K562 (cell line): ENCODE results near the gene GBP7. TPM values are rescaled to one million over a fixed set of nuclear protein-coding genes. Genes with fewer than 3 reads are reported as not detected.

Source experiments
- ATAC-seq: fragments of 200-7000 bp; cut with Tn5 transposase; 3 replicates; pipeline ENCODE4 v1.9.1; 2020; ENCODE audit warnings: moderate library complexity
- BruUV-seq: library from RNA; stranded (reverse); fragments of 400-500 nt; replicated peaks from 2 replicates; lab custom pipeline; 2021; lab: Mats Ljungman, UMichigan
- CTCF ChIA-PET: fragments of 300-600 bp; formaldehyde crosslinking; extraction: SDS; loops from one replicate; lab custom pipeline; 2021; ENCODE audit warnings: low intra/inter-chr PET ratio; lab: Yijun Ruan, JAX
- POLR2A ChIA-PET: fragments of 300-600, 350-650 bp; sonication (Branson Sonifier 250); formaldehyde crosslinking; extraction: SDS; loops from one replicate; lab custom pipeline; 2021; ENCODE audit warnings: antibody characterized with exemption, inconsistent platforms; lab: Yijun Ruan, JAX
- DNase-seq, 4 experiments: peaks; one replicate each; pipeline versions ENCODE4 v3.0.0 to v3.0.0-alpha.2; 2011 to 2018; ENCODE audit warnings: low spot score in 3 of 4, mixed read lengths in 3 of 4; ENCODE audit errors: extremely low read depth in 1 of 4
- FAIRE-seq: peaks from 2 replicates; lab custom pipeline; 2011; peaks lifted over from hg19 to GRCh38; lab: Jason Lieb, UNC
- H2AFZ ChIP-seq: 2 replicates; pipeline ENCODE4 v1.6.0; 2011; ENCODE audit warnings: low read depth, low read length, control low read depth, inconsistent platforms
- H3K27ac ChIP-seq: fragments of 200-600 bp; 3 replicates; pipeline ENCODE4 v1.8.0; 2011; ENCODE audit warnings: low read depth, mild to moderate bottlenecking, control low read depth, inconsistent platforms, low read length, moderate library complexity, mixed read lengths; ENCODE audit errors: extremely low read depth
- H3K27me3 ChIP-seq, 2 experiments: fragments of 300-600 bp in 1 of 2; 2 replicates in 1 of 2; 3 replicates in 1 of 2; pipeline versions ENCODE4 v1.6.0 to v1.8.0; 2011; ENCODE audit warnings: inconsistent platforms in 2 of 2, low read length in 2 of 2, mild to moderate bottlenecking in 1 of 2, mixed read lengths in 1 of 2, moderate library complexity in 1 of 2; ENCODE audit not compliant: control insufficient read depth in 2 of 2, insufficient read depth in 2 of 2
- H3K36me3 ChIP-seq: fragments of 300-600 bp; 3 replicates; pipeline ENCODE4 v1.8.0; 2011; ENCODE audit warnings: mild to moderate bottlenecking, low read length, inconsistent platforms; ENCODE audit not compliant: control insufficient read depth, insufficient read depth
- H3K4me1 ChIP-seq, 2 experiments: fragments of 200-600 bp in 1 of 2; replicated peaks in 1 of 2; 2 replicates in 1 of 2; 3 replicates in 1 of 2; pipeline versions ENCODE4 v1.5.1 to v1.8.0; 2011; ENCODE audit warnings: inconsistent platforms in 2 of 2, low read length in 2 of 2, mild to moderate bottlenecking in 1 of 2, mixed read lengths in 1 of 2, moderate library complexity in 1 of 2; ENCODE audit not compliant: control insufficient read depth in 2 of 2, insufficient read depth in 2 of 2
- H3K4me2 ChIP-seq: 2 replicates; pipeline ENCODE4 v1.6.1; 2011; ENCODE audit warnings: low read length, control low read depth, inconsistent platforms, mixed read lengths; ENCODE audit not compliant: insufficient read depth
- H3K4me3 ChIP-seq: fragments of 200-600 bp; sonication (generic), shearing (Covaris generic); 2 replicates; pipeline ENCODE4 v1.5.1; 2016; ENCODE audit warnings: control low read depth, inconsistent platforms
- H3K79me2 ChIP-seq: fragments of 200-600 bp; 3 replicates; pipeline ENCODE4 v1.8.0; 2011; ENCODE audit warnings: low read length, inconsistent platforms; ENCODE audit not compliant: control insufficient read depth, insufficient read depth
- H3K9ac ChIP-seq, 2 experiments: 2 replicates each; pipeline versions ENCODE4 v1.6.0 to v1.6.1; 2011; ENCODE audit warnings: low read depth in 2 of 2, low read length in 2 of 2, control low read depth in 1 of 2, inconsistent platforms in 1 of 2, mild to moderate bottlenecking in 1 of 2, mixed read lengths in 1 of 2; ENCODE audit not compliant: insufficient read depth in 1 of 2
- H3K9me1 ChIP-seq: one replicate; pipeline ENCODE4 v1.6.0; 2011; ENCODE audit warnings: inconsistent platforms, mild to moderate bottlenecking, low read length, moderate library complexity; ENCODE audit not compliant: control insufficient read depth, insufficient read depth
- H3K9me3 ChIP-seq: replicated peaks from 2 replicates; pipeline ENCODE4 v1.5.1; 2011; ENCODE audit warnings: low read depth, low read length, inconsistent platforms; ENCODE audit not compliant: control insufficient read depth, insufficient read depth
- H4K20me1 ChIP-seq: replicated peaks from 2 replicates; pipeline ENCODE4 v1.6.1; 2011; ENCODE audit warnings: low read length, inconsistent platforms, mixed read lengths; ENCODE audit not compliant: control insufficient read depth, insufficient read depth
- CEBPG ChIP-seq, 3 experiments: fragments of 200-800 bp in 1 of 3; sonication (Bioruptor generic) in 1 of 3; sonication (generic) in 1 of 3; formaldehyde crosslinking in 1 of 3; IDR thresholded peaks in 2 of 3; conservative IDR thresholded peaks in 1 of 3; 2 replicates each; pipeline versions ENCODE4 v1.6.1 to v1.8.0; 2016 to 2022; ENCODE audit warnings: missing compliant biosample characterization in 2 of 3, missing genetic modification characterization in 2 of 3, mild to moderate bottlenecking in 1 of 3, missing genetic modification reagents in 1 of 3
- MYC ChIP-seq, 2 experiments: fragments of 250-450 bp in 1 of 2; sonication (Bioruptor Pico) in 1 of 2; IDR thresholded peaks; 2 replicates each; pipeline versions ENCODE4 v1.5.1 to v1.6.1; 2012 to 2021; ENCODE audit warnings: low read depth in 2 of 2, borderline replicate concordance in 1 of 2, improper control_type of control experiment in 1 of 2, low read length in 1 of 2, mild to moderate bottlenecking in 1 of 2, moderate library complexity in 1 of 2
- ZNF143 ChIP-seq: sonication (generic); formaldehyde crosslinking; IDR thresholded peaks from 2 replicates; pipeline ENCODE4 v1.9.0; 2022; ENCODE audit warnings: mild to moderate bottlenecking, missing genetic modification reagents
- WGBS: fragments of 100-300 bp; shearing (Covaris generic); methylation state at CpG from one replicate; pipeline ENCODE4 v1.1.6; 2016; ENCODE audit warnings: low coverage, mixed read lengths; ENCODE audit not compliant: insufficient coverage; ENCODE audit errors: missing lambda C conversion rate; 5-methylcytosine and 5-hydroxymethylcytosine counted together
- in situ Hi-C: fragments of 300-500 bp; cut with MboI; formaldehyde crosslinking; loops from 4 replicates; pipeline ENCODE4 v1.15.0; 2018; ENCODE audit warnings: inconsistent platforms, mixed read lengths
- intact Hi-C: fragments of 100-400 bp; cut with micrococcal nuclease; formaldehyde crosslinking; loops from 2 replicates; pipeline ENCODE4 v1.14.2; 2022
- polyA plus RNA-seq, 8 experiments: library from polyadenylated mRNA; depleted of rRNA in 4 of 8; stranded (reverse) in 5 of 8; unstranded in 3 of 8; fragments of >200 nt; fragmentation: Nextera tagmentation in 2 of 8; fragmentation: Illumina TruSeq in 1 of 8; extraction: Ambion mirVana in 2 of 8; extraction: Trizol in 1 of 8; gene quantifications; 2 replicates each; pipeline versions ENCODE4 v1.2.1 to v1.2.3, GENCODE V29; 2011 to 2014; ENCODE audit warnings: inconsistent platforms in 1 of 8, missing spikeins in 1 of 8
- total RNA-seq, 7 experiments: library from RNA; depleted of rRNA in 6 of 7; stranded (reverse); fragments of >200 nt in 6 of 7; fragmentation: Illumina TruSeq in 2 of 7; extraction: Trizol in 2 of 7; gene quantifications; 2 replicates each; pipeline versions ENCODE4 v1.2.1 to v1.2.3, GENCODE V29; 2011 to 2021; ENCODE audit warnings: low replicate concordance in 1 of 7
- TF ChIP-seq, protein P1 (sequence below): fragments of 450-650 bp; IDR thresholded peaks from 2 replicates; pipeline ENCODE4 v1.6.1; 2016; ENCODE audit warnings: low read depth

Gene GBP7
- total and polyA plus RNA-seq, 9 of the 15 experiments (the other 6 are each of a cell fraction or from before 2014, with no cell fraction given) = 0.03 TPM; not detected in 8

DNA sequence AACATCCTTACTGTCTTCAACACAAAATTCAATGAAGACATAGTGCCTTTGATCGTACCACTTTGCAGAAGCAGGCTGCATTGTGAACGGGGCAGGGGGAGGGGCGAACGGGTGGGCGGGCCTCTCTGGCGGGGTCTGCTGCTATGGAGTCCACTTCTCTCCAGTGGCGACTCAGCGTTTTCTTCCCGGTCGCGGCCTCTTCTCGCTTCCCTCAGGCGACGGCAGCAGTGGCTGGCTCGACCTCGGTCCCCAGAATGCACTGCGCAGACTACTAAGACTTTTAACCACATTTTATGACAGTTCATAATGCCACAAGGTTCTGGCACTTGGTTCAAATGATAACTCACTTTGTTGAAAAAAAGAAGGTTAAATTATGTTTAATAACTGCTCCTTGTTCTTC is 71.1 kb downstream of the GBP7 start (continued):
- TF ChIP-seq, protein P1, sequence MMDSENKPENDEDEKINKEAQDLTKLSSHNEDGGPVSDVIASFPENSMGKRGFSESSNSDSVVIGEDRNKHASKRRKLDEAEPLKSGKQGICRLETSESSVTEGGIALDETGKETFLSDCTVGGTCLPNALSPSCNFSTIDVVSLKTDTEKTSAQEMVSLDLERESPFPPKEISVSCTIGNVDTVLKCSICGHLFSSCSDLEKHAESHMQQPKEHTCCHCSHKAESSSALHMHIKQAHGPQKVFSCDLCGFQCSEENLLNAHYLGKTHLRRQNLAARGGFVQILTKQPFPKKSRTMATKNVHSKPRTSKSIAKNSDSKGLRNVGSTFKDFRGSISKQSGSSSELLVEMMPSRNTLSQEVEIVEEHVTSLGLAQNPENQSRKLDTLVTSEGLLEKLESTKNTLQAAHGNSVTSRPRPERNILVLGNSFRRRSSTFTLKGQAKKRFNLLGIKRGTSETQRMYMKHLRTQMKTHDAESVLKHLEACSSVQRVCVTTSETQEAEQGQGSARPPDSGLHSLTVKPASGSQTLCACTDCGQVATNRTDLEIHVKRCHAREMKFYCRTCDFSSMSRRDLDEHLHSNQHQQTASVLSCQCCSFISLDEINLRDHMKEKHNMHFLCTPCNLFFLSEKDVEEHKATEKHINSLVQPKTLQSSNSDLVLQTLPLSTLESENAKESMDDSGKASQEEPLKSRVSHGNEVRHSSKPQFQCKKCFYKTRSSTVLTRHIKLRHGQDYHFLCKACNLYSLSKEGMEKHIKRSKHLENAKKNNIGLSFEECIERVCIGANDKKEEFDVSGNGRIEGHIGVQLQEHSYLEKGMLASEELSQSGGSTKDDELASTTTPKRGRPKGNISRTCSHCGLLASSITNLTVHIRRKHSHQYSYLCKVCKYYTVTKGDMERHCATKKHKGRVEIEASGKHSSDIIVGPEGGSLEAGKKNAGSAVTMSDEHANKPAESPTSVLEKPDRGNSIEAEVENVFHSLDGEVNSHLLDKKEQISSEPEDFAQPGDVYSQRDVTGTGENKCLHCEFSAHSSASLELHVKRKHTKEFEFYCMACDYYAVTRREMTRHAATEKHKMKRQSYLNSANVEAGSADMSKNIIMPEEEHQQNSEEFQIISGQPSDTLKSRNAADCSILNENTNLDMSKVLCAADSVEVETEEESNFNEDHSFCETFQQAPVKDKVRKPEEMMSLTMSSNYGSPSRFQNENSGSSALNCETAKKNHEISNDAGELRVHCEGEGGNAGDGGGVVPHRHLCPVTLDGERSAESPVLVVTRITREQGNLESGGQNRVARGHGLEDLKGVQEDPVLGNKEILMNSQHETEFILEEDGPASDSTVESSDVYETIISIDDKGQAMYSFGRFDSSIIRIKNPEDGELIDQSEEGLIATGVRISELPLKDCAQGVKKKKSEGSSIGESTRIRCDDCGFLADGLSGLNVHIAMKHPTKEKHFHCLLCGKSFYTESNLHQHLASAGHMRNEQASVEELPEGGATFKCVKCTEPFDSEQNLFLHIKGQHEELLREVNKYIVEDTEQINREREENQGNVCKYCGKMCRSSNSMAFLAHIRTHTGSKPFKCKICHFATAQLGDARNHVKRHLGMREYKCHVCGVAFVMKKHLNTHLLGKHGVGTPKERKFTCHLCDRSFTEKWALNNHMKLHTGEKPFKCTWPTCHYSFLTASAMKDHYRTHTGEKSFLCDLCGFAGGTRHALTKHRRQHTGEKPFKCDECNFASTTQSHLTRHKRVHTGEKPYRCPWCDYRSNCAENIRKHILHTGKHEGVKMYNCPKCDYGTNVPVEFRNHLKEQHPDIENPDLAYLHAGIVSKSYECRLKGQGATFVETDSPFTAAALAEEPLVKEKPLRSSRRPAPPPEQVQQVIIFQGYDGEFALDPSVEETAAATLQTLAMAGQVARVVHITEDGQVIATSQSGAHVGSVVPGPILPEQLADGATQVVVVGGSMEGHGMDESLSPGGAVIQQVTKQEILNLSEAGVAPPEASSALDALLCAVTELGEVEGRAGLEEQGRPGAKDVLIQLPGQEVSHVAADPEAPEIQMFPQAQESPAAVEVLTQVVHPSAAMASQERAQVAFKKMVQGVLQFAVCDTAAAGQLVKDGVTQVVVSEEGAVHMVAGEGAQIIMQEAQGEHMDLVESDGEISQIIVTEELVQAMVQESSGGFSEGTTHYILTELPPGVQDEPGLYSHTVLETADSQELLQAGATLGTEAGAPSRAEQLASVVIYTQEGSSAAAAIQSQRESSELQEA = no peak

DNA sequence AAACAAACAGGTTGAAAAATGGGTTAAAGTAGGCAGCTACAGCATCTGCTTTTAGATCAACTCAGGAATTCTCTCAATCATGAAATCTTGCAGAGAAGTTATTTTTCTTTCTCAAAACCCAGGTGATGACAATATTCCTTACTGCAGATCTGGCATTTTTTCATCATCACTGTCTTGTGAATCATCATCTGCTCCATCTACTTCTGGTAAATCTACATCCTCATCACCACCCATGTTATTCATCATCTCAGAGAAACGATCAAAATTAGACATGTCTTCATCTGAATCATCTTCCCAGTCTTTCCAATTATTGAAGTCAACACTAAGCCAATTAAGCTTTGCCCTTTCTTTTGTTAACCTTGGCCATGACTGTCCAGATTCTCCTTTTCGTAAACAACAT is 71.7 kb downstream of the GBP7 start:
- intact Hi-C loops = no loop called here
- no peaks in the 10 kb centered on the region for H3K4me1 ChIP-seq

More for the DNA sequence above, 71.7 kb downstream of the GBP7 start:
- no peak for FAIRE-seq
- in situ Hi-C loops = loop anchor here (25.0 kb wide), 1 partner anchor 883 kb away; the partner anchor contains the start of gene ZNF326
- Histone ChIP-seq H2AFZ (peak overlapping the region; percentile 38), H3K79me2 (no peaks in the 10 kb centered on the region), H3K27me3 (no peaks in the 10 kb centered on the region), H3K9me1 (no peaks in the 10 kb centered on the region), H3K9me3 (no peaks in the 10 kb centered on the region), H3K4me2 (peak overlapping the region; percentile 39; the same call in 1 of the 2 replicates), H3K4me3 (no peak overlapping the region), H3K27ac (no peak overlapping the region), H4K20me1 (no peaks in the 10 kb centered on the region), H3K9ac (no peak overlapping the region), H3K36me3 (no peaks in the 10 kb centered on the region)
- no peak for DNase-seq
- CTCF ChIA-PET = no interaction called here
- no TSS peak for BruUV-seq
- POLR2A ChIA-PET = interaction anchor here (0.7 kb wide), 1 partner anchor 22 kb away, joined by 3 read pairs; the partner anchor contains the start of gene GBP2
- 0% methylated on average over 2 of the region's 2 CpGs for WGBS
- TF ChIP-seq CEBPG (CRISPR knock-in tag; IDR thresholded peaks at IDR 0.05) = no peak
- TF ChIP-seq CEBPG (tag; conservative IDR thresholded peaks at IDR 0.05 in 1 of 2, IDR thresholded peaks at IDR 0.05 in 1 of 2) = peak in 1 of 2 experiments; percentile 41; a peak in 2 of 4 replicates
- TF ChIP-seq MYC (IDR thresholded peaks at IDR 0.05; ENCODE audit: low read depth, low read length) = no peak
- TF ChIP-seq MYC (CRISPR knock-in tag; IDR thresholded peaks at IDR 0.05; ENCODE audit: borderline replicate concordance, low read depth) = no peak
- TF ChIP-seq ZNF143 (CRISPR knock-in tag) = no peak
- no peak for ATAC-seq
